Measurements from ENCODE around the gene CDH4. TPM values are rescaled to one million over a fixed set of nuclear protein-coding genes. Genes with fewer than 3 reads are reported as not detected.

CDH4 gene
- total RNA-seq, 1 donor from 2014 or later = not detected

DNA sequence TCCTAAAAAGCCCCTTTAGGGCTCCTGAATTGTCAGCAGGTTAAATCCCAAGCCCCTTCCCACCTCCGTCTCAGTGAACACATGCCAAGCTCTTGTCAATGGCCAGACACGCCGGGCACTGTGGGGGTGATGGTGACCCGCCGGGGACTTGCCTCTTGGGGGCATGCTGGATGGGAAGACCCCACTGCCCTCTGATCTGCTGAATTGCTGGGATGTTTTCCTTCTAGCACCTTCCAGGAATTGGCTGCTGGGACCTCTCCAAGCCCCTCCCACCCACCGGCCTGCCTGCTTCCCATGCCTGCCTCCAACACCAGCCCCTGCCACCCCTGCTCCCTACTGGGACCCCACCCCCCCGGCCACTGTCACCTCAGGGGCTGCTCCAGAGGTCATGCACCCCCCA lies 345.9 kb downstream of the CDH4 start:
- DNase-seq (ENCODE audit: low spot score) = no peak

DNA sequence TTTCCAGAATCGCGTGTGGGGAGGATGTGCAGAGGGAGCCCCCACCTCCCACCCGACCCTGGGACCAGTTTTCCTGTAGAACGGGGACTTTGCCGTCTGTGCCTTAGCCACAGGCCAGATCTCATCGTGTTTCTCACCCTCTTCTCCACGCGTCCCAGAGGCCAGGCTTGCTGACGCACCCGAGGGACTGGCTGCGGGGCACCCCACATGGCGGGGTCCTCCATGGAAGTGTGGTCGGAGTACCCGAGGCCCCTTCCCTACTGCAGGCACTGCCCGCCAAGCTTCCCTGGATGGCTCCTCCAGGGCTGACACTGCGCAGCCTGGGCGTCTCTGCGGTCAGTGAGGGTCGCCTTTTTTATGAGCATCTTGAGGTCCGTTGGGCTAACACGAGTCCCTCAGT lies 346.5 kb downstream of the CDH4 start:
- no peak for DNase-seq (ENCODE audit: low spot score)

DNA sequence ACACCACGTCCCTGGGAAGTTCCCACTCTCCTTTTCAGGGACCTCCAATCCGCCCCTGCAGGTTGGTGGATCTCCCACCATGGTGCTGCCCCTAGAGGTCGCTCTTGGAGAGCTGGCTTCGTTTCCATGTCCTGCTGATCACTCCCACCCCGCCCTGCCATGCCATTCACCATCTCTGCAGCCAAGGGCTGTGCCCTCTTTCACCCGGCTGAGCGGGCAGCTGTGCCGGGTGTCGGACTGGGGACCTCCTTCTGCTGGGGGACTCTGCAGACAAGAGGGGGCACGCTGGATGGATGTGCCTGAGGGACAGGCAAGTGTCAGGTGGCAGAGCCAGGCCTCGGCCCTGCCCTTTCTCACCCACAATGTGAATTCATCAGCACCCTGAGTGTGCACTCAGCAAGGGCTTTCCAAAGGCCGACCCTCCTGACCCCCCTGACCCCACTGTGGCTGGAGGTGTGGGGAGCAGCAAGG lies 347.0 kb downstream of the CDH4 start:
- no peak for DNase-seq (ENCODE audit: low spot score)

DNA sequence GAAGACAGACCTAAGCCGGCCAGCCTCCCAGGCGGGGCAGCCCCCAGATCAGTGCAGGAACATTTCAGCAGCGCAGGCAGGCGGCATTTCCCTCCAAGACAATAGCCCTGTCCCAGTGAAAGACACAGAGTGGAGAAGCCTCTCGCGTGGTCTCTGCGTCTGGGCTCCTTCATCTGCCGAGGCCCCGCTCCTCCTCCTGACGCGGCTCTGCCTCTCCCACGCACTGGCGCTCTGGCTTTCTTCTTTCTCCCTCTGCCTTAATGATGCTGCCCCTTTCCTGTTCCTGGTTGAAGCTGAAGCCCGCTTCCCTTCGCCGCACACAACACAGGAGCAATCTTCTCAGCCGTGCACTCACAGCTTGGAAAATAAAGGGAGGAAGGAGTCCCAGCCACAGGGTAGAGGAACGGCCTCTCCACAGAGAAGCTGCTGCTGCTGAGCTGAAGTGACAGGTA lies 347.5 kb downstream of the CDH4 start:
- DNase-seq (ENCODE audit: low spot score) = no peak

DNA sequence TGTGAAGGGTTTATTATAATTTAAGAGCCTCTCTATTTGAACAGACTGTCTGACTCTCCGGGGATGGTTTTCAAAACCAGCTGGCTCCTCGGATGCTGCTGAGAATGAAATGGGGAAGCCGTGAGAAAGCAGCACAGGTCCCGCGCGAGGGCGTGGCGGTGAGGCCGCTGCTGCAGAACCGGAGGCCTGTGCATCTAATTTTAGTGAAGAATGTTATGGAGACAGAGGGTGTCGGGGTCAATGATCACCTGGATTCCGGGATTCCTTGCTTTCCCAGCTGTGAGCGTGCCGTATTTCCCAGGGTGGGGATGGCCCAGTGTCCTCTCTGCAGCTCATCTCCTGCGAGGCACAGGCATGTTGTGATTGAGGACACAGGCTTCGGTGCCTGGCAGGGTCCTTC lies 348.0 kb downstream of the CDH4 start:
- no peak for DNase-seq (ENCODE audit: low spot score)

DNA sequence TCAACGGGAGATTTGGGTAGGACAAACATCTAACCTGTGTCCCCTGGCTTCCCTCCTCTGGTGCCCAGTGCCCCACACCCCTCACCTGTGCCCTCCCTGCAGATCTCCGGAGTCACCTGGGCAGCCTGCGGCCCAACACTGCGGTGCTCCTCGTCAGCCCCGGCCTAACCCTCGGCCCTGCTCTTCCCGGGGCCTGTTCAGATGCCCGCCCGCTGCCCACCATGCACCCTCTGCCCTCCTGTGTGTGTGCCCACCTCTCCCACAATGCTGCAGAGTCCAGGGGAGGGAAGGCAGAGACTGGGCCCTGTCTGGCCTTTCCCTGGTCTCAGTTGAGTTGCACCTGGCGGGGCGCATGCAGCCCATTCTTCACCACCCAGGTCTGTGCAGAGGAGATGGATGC lies 349.3 kb downstream of the CDH4 start:
- DNase-seq (ENCODE audit: low spot score) = no peak

DNA sequence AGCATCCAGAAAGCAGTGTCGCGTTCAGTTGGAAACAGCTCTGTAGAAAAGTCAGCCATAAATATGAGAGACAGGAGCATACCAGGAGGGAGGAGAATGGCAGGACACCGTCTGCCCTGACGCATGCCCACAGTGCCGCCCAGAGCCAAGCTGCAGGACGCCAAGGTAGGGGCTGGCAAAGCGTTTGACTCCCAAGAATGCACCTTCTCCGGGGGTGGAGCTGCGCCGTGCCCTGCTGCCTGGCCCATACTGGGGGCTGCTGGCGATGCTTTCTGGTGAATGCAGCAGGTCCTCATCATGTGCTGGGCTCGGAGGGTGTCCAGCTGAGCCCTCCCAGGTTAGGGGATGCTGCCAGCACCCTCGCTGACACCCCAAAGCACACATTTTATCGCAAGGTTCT lies 349.8 kb downstream of the CDH4 start:
- no peak for DNase-seq (ENCODE audit: low spot score)

DNA sequence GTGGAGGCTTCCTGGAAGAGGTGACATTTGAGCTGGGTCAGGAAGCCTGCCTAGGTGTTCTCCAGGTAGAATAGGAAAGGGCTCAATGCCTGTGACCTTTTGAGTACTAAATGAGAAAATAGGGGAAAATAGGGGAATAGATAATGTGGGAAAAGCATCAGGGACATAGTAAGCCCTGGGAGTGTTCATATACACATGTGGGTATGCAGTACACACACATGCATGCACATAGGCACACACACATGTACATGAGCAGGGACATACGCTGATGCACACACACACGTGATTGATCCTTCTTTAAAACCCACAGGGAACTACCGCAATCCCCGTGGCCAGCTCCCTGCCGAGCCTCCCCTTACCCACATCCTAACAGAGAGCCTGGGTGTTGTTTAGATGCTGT lies 351.7 kb downstream of the CDH4 start:
- DNase-seq (ENCODE audit: low spot score) = no peak

DNA sequence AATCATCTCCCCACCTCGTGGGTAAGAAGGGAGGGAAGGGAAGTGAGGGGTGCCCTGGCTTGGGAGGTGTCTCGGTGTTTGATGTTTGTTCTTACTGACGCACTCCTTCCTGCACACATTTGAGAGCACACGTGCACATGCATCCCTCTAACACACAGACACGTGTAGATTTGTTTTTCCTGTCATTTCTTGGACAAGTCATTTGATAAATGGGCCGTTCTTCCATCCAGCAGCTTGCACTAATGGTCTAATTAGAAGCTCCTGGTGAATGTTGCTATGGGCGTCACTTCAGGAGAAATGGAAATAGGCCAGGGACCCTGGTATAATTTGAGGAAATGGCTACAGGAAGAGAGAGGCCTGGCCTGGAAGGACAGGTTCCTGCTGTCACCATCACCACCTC lies 352.5 kb downstream of the CDH4 start:
- no peak for DNase-seq (ENCODE audit: low spot score)

DNA sequence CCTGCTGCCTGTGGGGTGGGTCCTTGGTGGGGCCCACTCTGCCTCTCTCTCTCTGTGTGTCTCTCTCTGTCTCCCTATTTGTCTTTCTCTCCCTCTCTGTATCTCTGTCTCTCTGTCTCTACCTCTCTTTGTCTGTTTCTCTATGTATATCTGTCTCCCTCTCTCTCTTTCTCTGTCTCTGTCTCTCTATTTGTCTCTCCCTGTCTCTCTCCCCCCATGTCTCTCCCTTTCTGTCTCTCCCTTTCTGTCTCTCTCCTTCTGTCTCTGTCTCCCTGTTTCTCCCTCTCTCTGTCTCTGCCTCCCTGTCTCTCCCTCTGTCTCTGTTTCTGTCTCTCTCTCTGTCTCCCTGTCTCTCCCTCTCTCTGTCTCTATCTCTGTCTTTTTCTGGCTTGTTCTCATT lies 353.2 kb downstream of the CDH4 start:
- DNase-seq (ENCODE audit: low spot score) = no peak

DNA sequence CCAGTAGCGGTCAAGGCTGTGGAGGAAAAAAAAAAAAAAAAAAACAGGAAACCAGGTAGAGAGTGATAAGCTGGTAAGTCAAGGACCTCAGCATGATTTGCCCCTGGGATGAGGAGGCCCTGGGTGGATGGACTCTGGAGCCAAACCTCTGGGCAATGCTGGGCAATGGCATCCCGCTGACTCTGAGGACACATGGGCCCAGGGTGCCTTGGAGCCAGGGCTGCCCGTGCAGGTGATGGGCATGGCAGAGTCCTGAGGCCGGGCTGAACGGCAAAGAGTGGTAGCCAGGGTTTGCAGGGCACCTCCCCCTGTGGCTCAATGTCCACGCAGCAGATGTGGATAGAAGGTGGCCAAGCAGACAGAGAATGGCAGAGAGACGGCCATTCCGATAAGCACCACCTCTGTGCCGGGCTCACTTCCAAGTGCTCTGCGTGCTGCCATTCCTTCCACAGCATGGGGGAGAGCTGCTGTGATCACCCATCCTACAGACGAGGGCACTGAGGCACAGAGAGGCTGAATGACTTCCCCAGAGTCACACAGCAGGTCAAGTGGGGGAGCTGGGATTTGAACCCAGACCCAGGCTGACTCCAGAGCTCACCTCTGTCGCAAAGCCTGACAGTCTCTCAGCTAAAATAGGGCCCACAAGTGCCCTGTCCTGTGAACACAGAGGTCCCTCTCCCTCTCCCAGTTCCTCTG lies 353.9 kb downstream of the CDH4 start:
- DNase-seq (ENCODE audit: low spot score) = no peak

DNA sequence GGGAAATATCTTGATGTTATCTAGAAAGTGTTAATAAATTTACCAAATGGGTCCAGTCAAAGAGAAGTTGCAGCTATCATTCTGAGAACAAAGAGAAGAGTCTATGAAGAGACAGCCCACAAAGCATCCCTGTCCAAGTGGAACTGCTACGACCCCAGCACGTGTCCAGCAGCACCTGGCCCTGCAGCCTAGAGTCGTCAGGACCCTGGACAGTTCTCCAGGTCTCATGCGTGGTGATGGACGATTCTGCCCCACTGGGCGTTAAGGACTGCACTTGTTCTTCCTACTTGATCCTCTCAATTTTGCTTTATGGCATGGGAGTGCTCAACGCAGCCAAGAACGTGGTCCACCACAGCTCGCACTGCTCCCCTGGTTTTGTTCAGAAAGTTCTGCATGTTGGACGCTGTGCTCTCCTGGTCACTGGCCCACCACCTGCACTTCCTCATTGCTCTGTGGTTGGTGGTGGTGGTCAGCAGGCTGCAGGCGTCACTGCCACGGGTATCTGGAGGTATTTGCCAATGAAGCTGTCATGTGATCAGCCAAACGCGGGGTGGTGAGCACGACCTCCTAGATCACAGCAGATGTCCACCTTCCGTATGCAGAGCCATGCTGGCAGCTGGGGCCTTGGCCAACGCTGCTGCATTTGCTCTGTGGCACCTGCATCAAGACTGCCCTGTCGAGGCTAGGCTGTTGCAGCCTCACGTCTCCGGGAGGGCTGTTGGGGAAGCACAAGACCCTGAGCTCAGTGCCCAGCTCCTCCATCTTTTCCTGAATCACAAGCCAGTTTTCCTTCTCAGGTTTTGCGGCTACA lies 356.4 kb downstream of the CDH4 start:
- no peak for DNase-seq (ENCODE audit: low spot score)

DNA sequence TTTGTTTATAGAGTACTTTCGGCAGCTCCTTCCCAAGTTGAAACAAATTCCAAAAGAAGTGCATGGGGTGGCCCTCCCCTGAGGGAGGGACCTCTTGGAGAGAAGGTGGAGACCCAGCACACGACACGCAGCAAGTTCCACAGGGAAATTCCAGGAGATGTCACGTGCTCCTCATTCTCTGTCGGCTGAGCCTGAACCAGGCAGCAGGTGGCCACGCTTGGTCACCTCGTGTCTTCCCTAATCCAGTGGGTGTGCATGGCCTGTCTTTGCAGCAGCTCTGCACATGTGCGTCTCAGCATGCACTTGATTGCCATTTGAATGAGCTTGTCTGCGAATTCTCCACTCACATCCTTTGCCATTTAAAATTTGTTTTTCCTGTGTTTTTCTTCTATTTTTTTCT lies 357.4 kb downstream of the CDH4 start:
- DNase-seq (ENCODE audit: low spot score) = no peak

DNA sequence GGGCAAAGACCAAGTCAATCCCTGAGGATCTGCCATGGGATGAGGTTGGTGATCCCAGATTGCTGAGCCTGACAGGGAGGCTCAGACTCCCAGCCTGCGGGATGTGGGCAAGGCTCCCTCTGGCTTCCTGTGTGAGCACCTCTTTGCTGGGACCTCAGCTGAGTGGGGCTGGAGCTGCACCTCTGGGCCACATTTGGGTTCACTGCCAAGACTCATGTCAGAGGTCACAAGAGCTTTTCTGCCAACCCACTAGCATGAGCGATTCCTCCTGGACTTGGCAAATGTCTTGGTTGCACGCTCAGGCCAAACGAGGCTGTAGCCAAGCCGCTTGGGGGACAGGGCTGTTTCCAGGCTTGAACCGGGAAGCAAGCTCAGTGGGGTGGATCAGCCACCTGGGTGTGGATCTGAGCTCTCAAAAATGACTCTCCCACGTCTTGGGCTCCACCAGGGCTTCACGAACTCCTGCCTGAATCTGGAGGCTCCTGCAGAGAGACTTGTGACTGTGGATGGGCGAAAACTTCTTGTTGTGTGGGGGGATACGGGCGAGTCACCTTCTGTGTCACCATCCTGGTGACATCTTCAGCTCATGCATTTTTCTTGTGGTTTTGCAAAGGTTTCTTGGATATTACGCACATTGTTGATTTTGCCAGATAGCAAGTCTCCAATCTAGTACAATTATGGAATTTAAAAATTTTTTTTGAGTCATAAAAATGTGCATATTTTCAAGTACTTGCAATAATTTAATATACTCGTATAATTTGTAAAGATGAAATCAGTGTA lies 359.5 kb downstream of the CDH4 start:
- DNase-seq (ENCODE audit: low spot score) = no peak

DNA sequence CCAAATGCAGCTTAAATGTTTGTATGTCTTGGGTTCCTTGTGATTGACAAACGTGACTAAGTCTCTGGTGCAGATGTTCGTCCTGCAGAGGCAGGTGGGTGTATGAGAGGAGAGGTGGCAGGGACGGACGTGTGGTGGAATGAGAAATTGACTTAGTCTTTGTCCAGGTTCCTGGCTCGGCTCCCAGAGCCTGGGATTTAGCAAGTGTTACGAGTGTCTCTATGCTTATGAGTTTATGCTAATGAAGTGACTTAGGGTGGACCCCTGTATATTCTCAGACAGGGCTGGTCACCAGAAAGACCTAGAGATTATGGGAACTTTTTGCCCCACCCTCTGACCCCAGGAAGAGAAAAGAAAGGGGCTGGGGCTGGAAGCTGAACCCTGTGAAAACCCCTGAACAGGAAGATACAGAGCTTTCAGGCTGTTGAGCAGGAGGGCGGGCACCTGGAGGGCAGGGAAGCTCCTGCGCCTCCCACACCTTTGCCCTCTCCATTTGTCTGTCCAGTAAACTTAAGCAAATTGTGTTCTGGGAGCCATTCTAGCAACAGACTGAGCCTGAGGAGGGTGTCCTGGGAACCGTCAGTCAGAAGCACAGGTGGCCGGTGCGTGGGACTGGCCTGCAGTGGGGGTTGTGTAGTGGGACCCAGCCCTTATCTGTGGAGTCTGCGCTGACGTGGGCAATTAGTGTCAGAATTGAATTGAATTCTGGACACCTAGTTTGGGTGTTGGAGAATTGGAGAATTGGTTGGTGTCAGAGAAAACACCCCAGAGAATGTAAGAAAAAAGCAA lies 362.1 kb downstream of the CDH4 start:
- DNase-seq (ENCODE audit: low spot score) = no peak

DNA sequence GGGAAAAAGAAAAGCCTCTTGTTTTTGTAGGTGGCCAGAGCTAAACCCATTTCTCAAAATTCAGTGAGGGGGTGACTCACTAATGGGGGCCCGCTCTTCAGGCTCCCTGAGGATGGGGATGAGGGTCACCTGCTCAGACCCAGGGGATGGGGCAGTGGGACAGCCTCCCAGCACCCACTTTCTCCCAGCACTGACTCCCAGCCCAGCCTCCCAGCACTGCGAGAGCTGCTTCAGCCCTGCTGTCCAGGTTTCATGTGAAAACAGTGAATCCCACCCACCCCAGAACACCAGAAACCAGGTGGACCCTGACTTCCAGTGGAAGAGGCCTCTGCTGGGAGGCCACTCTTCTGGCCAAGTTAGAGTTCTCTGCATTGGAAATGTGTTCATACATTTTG lies 362.6 kb downstream of the CDH4 start:
- no peak for DNase-seq (ENCODE audit: low spot score)

DNA sequence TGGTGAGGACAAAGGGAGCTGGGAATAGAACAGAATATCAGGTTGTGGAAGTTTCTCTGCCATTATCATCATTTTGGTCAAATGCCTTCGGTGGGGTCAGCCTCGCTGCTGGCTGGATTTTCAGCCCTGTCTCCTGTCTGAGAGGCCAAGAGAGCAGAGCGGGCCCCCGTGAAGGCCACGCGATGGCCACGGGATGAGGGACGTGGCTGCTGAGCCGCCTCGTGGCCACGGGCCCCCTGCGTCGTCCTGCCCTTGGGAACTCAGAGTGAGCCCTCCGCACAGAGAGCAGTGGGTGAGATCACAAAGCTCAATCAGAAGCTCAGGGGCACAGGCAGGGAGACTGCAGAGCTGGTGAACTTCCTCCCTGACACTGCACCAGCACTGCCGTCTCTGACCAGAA lies 363.7 kb downstream of the CDH4 start:
- DNase-seq (ENCODE audit: low spot score) = no peak

DNA sequence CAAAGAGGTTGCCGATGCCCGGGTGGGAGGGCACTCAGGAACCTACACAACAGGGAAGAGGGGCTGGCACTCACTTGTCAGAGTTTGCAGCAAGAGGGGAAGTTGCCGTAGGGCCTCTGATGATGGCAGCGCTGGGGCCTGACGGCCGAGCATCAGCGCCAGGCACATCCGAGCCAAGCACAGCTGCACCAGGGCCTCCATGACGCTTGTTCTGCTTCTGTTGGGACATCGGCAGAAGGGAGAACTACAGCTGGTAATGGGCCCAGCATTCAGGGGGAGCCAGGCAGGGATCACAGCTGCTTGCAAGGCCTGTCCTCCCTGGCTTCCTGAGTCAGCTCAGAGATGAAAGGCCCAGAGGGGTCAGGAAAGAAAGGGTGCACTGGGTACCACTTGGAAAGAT lies 367.7 kb downstream of the CDH4 start:
- no peak for DNase-seq (ENCODE audit: low spot score)

DNA sequence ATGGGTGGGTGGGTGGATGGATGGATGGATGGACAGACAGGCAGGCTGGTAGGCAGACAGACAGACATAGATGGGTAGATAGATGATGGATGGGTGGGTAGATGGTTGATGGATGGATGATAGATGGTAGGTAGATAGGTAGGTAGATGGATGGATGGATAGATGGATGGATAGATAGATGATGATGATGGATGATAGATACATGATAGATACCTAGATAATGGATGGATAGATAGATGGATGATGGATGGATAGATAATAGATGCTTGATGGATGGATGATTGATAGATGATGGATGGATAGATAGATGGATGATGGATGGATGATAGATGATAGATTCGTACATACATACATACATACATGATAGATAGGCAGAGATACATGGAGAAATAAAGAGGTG lies 368.1 kb downstream of the CDH4 start:
- no peak for DNase-seq (ENCODE audit: low spot score)

DNA sequence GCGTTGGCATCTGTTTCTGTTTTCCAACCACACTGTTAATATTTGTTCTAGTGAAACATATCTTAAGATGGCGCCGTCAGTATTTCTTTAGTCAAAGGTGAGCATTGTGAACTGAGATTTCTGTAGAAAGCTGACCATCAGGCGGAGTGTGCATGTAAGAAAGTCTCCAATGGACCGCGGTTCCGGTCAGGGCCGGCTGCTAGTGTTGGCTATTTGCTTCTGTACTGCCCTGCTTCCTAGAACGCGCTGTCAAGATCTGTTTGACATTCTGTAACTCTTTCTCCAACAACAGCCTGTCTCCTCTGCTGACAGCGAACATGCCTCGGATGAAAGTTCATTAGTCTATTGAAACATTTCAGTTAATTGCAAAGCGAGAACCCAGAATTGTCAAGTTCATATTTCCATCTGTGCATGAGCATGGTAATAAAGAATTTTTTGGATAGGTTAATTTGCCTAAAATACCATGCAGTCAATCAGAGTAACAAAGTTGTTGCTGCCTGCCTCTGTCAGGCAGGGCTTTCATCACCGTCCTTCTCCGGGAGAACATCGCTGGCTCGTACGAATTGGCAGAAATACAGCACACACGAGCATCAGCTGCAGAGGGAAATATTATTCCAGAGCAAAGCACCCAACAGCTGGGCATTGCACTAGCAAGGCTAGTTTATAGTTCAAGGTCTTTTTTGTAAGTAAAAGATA lies 369.1 kb downstream of the CDH4 start:
- no peak for DNase-seq (ENCODE audit: low spot score)

DNA sequence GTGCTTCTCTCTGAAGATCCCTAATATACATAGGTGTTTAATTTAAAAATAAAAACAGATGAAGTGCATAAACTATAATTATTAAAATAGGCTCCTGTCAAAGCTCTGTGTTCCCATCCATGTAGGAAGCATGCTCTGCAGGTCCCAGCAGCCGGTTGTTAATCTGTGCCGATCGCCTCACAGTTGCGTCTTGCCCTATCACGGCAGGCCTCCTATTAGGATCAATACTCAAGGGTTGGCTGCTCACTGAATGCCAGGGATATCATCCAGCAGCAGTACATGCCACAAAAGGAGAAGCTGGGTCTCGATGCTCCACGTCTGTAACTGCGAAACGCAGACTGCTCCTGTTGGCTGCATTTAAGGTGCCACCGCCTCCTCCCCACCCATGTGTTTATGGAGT lies 369.8 kb downstream of the CDH4 start:
- no peak for DNase-seq (ENCODE audit: low spot score)

Data from mesenteric fat pad (tissue), 1 donor.